SJSA1 (cell line): ENCODE data around the gene ANKRD33. TPM values are rescaled to one million over a fixed set of nuclear protein-coding genes. Genes with fewer than 3 reads are reported as not detected.

ENCODE experiments used
- DNase-seq, 2 experiments: peaks; one replicate each; pipeline ENCODE4 v3.0.0-alpha.2; 2015 to 2020; ENCODE audit warnings: low spot score in 2 of 2, low read depth in 1 of 2
- H3K27ac ChIP-seq: fragments of 250-450 bp; sonication (Bioruptor Pico); 2 replicates; pipeline ENCODE4 v1.5.1; 2020; ENCODE audit warnings: mild to moderate bottlenecking, moderate library complexity
- H3K27me3 ChIP-seq: fragments of 250-450 bp; sonication (Bioruptor Pico); replicated peaks from 2 replicates; pipeline ENCODE4 v1.5.1; 2020; ENCODE audit warnings: mild to moderate bottlenecking, moderate library complexity
- H3K36me3 ChIP-seq: fragments of 250-450 bp; sonication (Bioruptor Pico); 2 replicates; pipeline ENCODE4 v1.5.1; 2020; ENCODE audit warnings: mild to moderate bottlenecking
- H3K4me1 ChIP-seq: fragments of 250-450 bp; sonication (Bioruptor Pico); replicated peaks from 2 replicates; pipeline ENCODE4 v1.6.1; 2021; ENCODE audit warnings: mild to moderate bottlenecking
- H3K4me3 ChIP-seq: fragments of 250-450 bp; sonication (Bioruptor Pico); 2 replicates; pipeline ENCODE4 v1.5.1; 2020; ENCODE audit warnings: mild to moderate bottlenecking
- H3K9me3 ChIP-seq: fragments of 250-450 bp; sonication (Bioruptor Pico); replicated peaks from 2 replicates; pipeline ENCODE4 v1.5.1; 2020; ENCODE audit warnings: mild to moderate bottlenecking
- total RNA-seq: library from RNA; depleted of rRNA; stranded (reverse); fragments of >200 nt; shearing (Covaris generic); gene quantifications from 2 replicates; pipeline ENCODE4 v1.2.3, GENCODE V29; 2014; rRNA removed

Gene ANKRD33
- total RNA-seq, 1 experiment from 2014 or later: not detected

DNA sequence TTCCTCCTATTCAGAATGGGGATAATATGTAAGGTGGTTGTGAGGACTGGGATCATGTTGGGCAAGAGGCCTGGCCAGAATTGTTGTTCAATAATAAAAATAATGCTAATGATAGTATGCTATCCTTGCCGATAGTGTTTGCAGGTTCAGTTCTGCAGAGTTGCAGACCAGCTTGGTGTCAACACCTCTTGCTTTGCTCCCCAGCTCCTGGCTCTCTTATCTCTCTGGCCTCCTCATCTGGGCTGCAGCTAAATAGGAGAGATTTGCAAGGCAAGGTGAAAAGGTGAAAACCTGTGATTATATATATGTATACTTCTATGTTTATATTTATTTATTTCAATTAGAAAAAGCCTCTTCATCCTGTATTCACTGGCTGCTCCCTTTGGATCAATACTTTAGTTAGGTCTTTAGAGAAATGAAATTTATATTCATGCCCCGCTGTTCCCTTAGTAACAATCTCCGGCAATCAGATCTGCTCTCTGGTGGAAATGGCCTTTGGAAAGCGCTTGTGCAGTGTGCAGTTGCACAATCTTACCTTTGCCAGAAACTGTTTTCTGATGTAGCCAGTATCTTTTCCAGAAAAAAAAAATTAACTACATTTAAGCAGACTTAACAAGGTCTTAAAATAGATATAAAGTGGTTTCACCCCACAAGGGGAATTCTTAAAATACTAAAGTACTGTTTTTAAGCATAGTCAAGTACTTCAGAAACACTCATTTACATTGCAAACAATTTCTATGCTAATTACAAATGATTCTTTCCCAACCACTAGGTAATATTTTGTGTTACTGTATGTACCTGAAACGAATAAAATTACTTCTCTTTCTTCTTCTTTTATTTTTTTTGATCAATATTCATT, 44.5 kb downstream of the ANKRD33 start:
- Histone ChIP-seq H3K4me1 (no peaks in the 10 kb centered on the region), H3K27ac (no peak overlapping the region), H3K36me3 (no peaks in the 10 kb centered on the region), H3K4me3 (no peak overlapping the region), H3K9me3 (no peaks in the 10 kb centered on the region), H3K27me3 (no peaks in the 10 kb centered on the region)
- DNase-seq: no peak

DNA sequence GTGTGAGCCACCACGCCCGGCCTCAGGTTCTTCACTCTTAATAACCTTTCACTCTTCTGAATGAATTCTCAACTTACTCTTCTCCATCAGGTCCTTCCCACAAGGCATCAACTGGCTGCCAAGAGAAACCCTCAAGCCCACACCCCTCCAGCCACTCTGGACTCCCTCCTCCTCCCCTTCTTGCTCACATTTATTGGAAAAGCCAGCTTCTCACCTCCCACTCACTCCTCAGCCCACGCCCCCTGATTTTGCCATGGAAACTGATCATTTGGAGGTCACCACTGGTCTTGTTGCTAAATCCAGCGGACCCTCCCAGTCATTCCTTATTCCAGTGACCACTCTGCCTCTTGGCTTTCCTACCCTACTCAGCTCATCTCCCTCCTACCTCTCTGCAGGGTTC, 46.2 kb downstream of the ANKRD33 start:
- no peak for DNase-seq
- no peaks in the 10 kb centered on the region for H3K9me3 ChIP-seq
- H3K27me3 ChIP-seq: peaks cover 3% of the 10 kb centered on the region; the same call in 1 of the 2 replicates
- no peaks in the 10 kb centered on the region for H3K36me3 ChIP-seq
- H3K4me3 ChIP-seq: no peak overlapping the region
- no peak overlapping the region for H3K27ac ChIP-seq
- no peaks in the 10 kb centered on the region for H3K4me1 ChIP-seq

DNA sequence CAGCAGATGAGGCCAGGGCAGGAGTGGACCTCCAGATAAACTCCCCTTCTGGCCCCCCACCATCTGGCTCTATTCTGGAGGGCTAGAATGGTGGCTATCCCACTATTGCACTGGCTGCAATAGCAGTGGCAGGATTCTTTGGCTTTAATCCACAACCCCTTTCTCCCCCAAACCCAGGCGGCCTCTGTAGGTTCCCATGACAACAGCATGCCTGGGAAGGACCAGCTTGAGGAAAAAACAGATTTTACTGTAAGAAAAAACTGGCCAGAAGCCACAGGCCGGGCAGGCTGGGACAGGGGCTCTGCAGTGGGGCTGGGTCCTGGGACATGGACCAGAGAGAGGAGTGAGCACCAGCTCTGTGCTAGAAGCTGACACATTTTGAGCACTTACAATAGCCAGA, 50.0 kb downstream of the ANKRD33 start:
- Histone ChIP-seq H3K27ac (no peak overlapping the region), H3K36me3 (no peaks in the 10 kb centered on the region), H3K4me3 (no peak overlapping the region), H3K27me3 (peaks cover 5% of the 10 kb centered on the region; the same call in 1 of the 2 replicates), H3K4me1 (no peaks in the 10 kb centered on the region), H3K9me3 (no peaks in the 10 kb centered on the region)
- no peak for DNase-seq

DNA sequence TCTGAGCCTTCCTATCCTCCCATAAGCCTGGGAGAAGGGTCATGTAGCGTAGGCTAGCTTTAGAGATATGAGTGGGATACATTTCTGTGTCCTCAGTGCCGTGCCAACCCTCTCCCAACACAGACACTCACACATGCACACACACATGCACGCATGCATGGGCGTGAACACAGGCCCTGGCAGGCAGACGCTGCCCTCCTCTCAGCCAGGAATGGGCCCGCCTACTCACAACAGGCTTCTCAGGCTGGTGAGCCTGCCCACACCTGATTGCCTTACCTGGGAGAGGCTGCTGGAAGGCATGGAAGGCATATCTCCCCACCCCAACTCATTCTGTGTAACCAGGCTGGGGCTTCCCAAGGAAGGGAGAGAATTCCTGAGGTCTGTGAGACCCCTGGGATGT, 50.8 kb downstream of the ANKRD33 start:
- Histone ChIP-seq H3K27me3 (peaks cover 5% of the 10 kb centered on the region; the same call in 1 of the 2 replicates), H3K9me3 (no peaks in the 10 kb centered on the region), H3K4me3 (no peak overlapping the region), H3K4me1 (no peaks in the 10 kb centered on the region), H3K27ac (no peak overlapping the region), H3K36me3 (no peaks in the 10 kb centered on the region)
- no peak for DNase-seq

DNA sequence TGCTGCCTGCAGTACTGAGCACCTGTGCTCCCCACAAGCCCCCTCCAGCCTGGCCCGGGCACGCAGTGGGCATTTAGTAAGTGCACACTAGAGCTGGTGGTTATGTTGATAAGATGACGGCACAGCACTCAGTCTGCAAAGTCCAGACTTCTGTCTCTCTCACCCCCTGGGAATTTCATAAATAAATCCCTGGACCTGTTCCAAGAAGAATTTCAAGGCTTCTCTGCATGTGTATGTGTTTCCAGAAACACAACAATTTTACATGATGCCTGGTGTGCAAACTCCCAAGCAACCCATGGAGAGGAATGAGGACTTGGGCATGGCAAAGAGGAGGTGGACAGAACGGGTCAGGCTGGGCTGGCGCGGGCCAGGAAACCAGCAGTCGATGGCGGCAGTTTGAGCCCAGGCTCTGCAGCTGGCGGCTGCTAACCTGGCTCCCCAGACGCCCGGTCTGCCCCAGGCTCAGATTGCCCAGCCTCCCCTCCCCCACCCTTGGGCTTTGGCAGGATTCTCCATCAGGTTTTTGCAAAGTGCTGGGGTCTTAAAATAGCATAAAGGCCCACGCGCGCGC, 53.2 kb downstream of the ANKRD33 start:
- Histone ChIP-seq H3K27ac (no peak overlapping the region), H3K36me3 (no peaks in the 10 kb centered on the region), H3K4me1 (no peaks in the 10 kb centered on the region), H3K9me3 (0 out of 2 replicates have a peak, but pooled peaks cover 3% of the 10 kb centered on the region), H3K4me3 (no peak overlapping the region), H3K27me3 (peaks cover 5% of the 10 kb centered on the region; the same call in 1 of the 2 replicates)
- no peak for DNase-seq

Other genes with a start within 250 kb of the ANKRD33 start
- gene FIGNL2, start 39.4 kb upstream of the ANKRD33 start, total RNA-seq: not detected in 2 replicates
- 23.3 and 27.6 TPM in 2 replicates for gene ACVRL1, start 19.4 kb downstream of the ANKRD33 start, total RNA-seq
- 3.3 and 3.8 TPM in 2 replicates for gene ACVR1B, start 63.6 kb downstream of the ANKRD33 start, total RNA-seq
- gene TAMALIN, start 118.8 kb downstream of the ANKRD33 start, total RNA-seq: 6.8 and 13.1 TPM in 2 replicates
- gene NR4A1, start 163.3 kb downstream of the ANKRD33 start, total RNA-seq: 3.7 and 7.0 TPM in 2 replicates
- gene ATG101, start 181.9 kb downstream of the ANKRD33 start, total RNA-seq: 78.6 and 115 TPM in 2 replicates
- not detected in 2 replicates for gene SMIM41, start 191.6 kb downstream of the ANKRD33 start, total RNA-seq